K562 (cell line): ENCODE measurements around the gene ARMC6. TPM values are rescaled to one million over a fixed set of nuclear protein-coding genes. Genes with fewer than 3 reads are reported as not detected.

Experiments used
- ATF1 ChIP-seq, 2 experiments: fragments of 450-650 bp in 1 of 2; IDR thresholded peaks; 2 replicates each; pipeline ENCODE4 v1.6.1; 2016; ENCODE audit warnings: missing compliant biosample characterization in 1 of 2, missing genetic modification characterization in 1 of 2
- CBX8 ChIP-seq: fragments of 200-600 bp; sonication (generic); IDR thresholded peaks from 2 replicates; pipeline ENCODE4 v1.6.1; 2012; ENCODE audit warnings: borderline replicate concordance, mixed run types, low read depth, mild to moderate bottlenecking, moderate library complexity, mixed read lengths, low read length, control low read depth, inconsistent platforms; ENCODE audit not compliant: poor library complexity, severe bottlenecking; ENCODE audit errors: extremely low read depth
- GATAD2B ChIP-seq: fragments of 450-650 bp; IDR thresholded peaks from 2 replicates; pipeline ENCODE4 v1.6.1; 2017; ENCODE audit warnings: mild to moderate bottlenecking, borderline replicate concordance
- HDAC1 ChIP-seq, 2 experiments: fragments of 450-650 bp; IDR thresholded peaks; 2 replicates each; pipeline ENCODE4 v1.6.1; 2016 to 2017; ENCODE audit warnings: inconsistent platforms in 1 of 2, mild to moderate bottlenecking in 1 of 2, moderate library complexity in 1 of 2
- JUN ChIP-seq, 2 experiments: sonication (generic) in 1 of 2; formaldehyde crosslinking in 1 of 2; IDR thresholded peaks; 2 replicates each; pipeline versions ENCODE4 v1.6.1 to v1.8.0; 2012 to 2022; ENCODE audit warnings: borderline replicate concordance in 2 of 2, mild to moderate bottlenecking in 2 of 2, improper control_type of control experiment in 1 of 2, low read depth in 1 of 2, low read length in 1 of 2, missing genetic modification reagents in 1 of 2
- KDM2B ChIP-seq: fragments of 250-450 bp; sonication (Bioruptor Pico); IDR thresholded peaks from 2 replicates; pipeline ENCODE4 v1.8.0; 2021; ENCODE audit warnings: mild to moderate bottlenecking, moderate library complexity
- NFIX ChIP-seq: fragments of 250-450 bp; sonication (Bioruptor Pico); IDR thresholded peaks from 2 replicates; pipeline ENCODE4 v1.4.0; 2020; ENCODE audit warnings: low read depth, mild to moderate bottlenecking, moderate library complexity
- PKNOX1 ChIP-seq: fragments of 450-650 bp; IDR thresholded peaks from 2 replicates; pipeline ENCODE4 v1.6.1; 2016
- RBM17 ChIP-seq: fragments of 200-400 bp; formaldehyde crosslinking; IDR thresholded peaks from 2 replicates; pipeline ENCODE4 v1.6.1; 2017; ENCODE audit warnings: low read depth, mild to moderate bottlenecking, low read length, borderline replicate concordance
- RCOR1 ChIP-seq, 2 experiments: IDR thresholded peaks; 2 replicates each; pipeline ENCODE4 v1.6.1; 2012; ENCODE audit warnings: low read depth in 2 of 2, low read length in 2 of 2, borderline replicate concordance in 1 of 2, improper control_type of control experiment in 1 of 2
- RHOXF2B ChIP-seq: fragments of 250-450 bp; sonication (Bioruptor Pico); conservative IDR thresholded peaks from 2 replicates; pipeline ENCODE4 v1.5.1; 2021
- SIX5 ChIP-seq, 2 experiments: IDR thresholded peaks; 2 replicates each; pipeline ENCODE4 v1.6.1; 2011; ENCODE audit warnings: low read length in 2 of 2, borderline replicate concordance in 1 of 2, low read depth in 1 of 2, mild to moderate bottlenecking in 1 of 2, moderate library complexity in 1 of 2; ENCODE audit not compliant: insufficient read depth in 1 of 2
- TCF7L2 ChIP-seq: fragments of 150-350 bp; IDR thresholded peaks from 2 replicates; pipeline ENCODE4 v1.6.1; 2016; ENCODE audit warnings: low read depth, mild to moderate bottlenecking, low read length, moderate library complexity
- TSC22D4 ChIP-seq: fragments of 450-650 bp; IDR thresholded peaks from 2 replicates; pipeline ENCODE4 v1.6.1; 2016; ENCODE audit warnings: missing genetic modification characterization, missing biosample characterization, control low read depth
- ZC3H4 ChIP-seq: sonication (generic); formaldehyde crosslinking; IDR thresholded peaks from 2 replicates; pipeline ENCODE4 v1.9.0; 2021; ENCODE audit warnings: missing genetic modification reagents, borderline replicate concordance
- ZNF740 ChIP-seq, 3 experiments: fragments of 200-800 bp in 1 of 3; sonication (Bioruptor generic) in 1 of 3; sonication (generic) in 1 of 3; formaldehyde crosslinking in 1 of 3; IDR thresholded peaks; 2 replicates each; pipeline versions ENCODE4 v1.6.1 to v1.8.0; 2016 to 2022; ENCODE audit warnings: mild to moderate bottlenecking in 2 of 3, missing compliant biosample characterization in 2 of 3, missing genetic modification characterization in 2 of 3, missing genetic modification reagents in 1 of 3
- polyA plus RNA-seq, 8 experiments: library from polyadenylated mRNA; depleted of rRNA in 4 of 8; stranded (reverse) in 5 of 8; unstranded in 3 of 8; fragments of >200 nt; fragmentation: Nextera tagmentation in 2 of 8; fragmentation: Illumina TruSeq in 1 of 8; extraction: Ambion mirVana in 2 of 8; extraction: Trizol in 1 of 8; gene quantifications; 2 replicates each; pipeline versions ENCODE4 v1.2.1 to v1.2.3, GENCODE V29; 2011 to 2014; ENCODE audit warnings: inconsistent platforms in 1 of 8, missing spikeins in 1 of 8
- total RNA-seq, 7 experiments: library from RNA; depleted of rRNA in 6 of 7; stranded (reverse); fragments of >200 nt in 6 of 7; fragmentation: Illumina TruSeq in 2 of 7; extraction: Trizol in 2 of 7; gene quantifications; 2 replicates each; pipeline versions ENCODE4 v1.2.1 to v1.2.3, GENCODE V29; 2011 to 2021; ENCODE audit warnings: low replicate concordance in 1 of 7
- TF ChIP-seq, protein P1 (sequence below): fragments of 250-450 bp; sonication (Bioruptor Pico); IDR thresholded peaks from 2 replicates; pipeline ENCODE4 v1.5.0; 2020; ENCODE audit warnings: mild to moderate bottlenecking, borderline replicate concordance
- TF ChIP-seq, protein P2 (sequence below): fragments of 450-650 bp; IDR thresholded peaks from 2 replicates; pipeline ENCODE4 v1.6.1; 2016; ENCODE audit warnings: low read depth, mild to moderate bottlenecking, moderate library complexity
- TF ChIP-seq, protein P3 (sequence below): fragments of 250-450 bp; sonication (Bioruptor Pico); IDR thresholded peaks from 2 replicates; pipeline ENCODE4 v1.5.1; 2021; ENCODE audit warnings: mild to moderate bottlenecking

The ARMC6 gene
- total and polyA plus RNA-seq, 9 of the 15 experiments (the other 6 are each of a cell fraction or from before 2014, with no cell fraction given): 2.1 to 93.4 (median 63.6) TPM

DNA sequence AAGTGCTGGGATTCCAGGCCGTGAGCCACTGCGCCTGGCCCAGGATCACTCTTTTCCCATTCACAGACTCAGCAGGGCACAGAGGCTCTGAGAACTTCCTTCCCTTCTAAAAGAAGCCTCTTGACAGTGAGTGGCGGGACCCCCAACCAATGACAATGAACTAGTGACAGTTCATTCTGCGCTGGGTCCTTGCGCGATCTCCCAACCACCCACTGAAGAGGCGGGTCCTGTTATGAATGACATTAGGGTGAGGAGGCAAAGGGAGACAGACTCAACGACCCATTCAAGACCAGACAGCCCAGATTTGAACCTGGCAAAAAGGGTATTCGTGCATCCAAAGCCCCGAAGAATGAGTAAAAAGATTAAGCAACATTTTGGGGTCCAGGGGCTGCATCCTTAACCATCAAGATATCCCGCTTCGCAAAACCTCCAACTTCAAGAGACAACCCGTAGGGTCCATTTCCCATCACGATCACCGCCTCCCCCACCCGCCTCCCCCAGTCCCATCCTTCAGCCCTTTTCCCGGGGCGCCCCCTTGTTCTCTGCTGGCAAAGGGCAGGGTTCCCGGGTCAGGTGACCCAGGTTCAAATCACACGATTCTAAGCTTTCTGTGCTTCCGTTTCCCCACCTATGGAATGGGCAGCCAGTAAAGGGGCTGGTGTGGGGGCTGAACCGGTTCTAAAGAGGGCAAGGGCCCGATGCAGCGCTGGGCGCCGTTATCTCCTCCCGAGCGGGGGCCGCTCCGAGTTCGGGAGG, 805 bp upstream of the ARMC6 start (continued):
- TF ChIP-seq CBX8 (no peak), NFIX (no peak), RCOR1 (IDR thresholded peaks at IDR 0.05; ENCODE audit: borderline replicate concordance in 1 of 2, low read depth in 2 of 2, low read length in 2 of 2) (no peak), GATAD2B (no peak), SIX5 (IDR thresholded peaks at IDR 0.05; ENCODE audit: borderline replicate concordance in 1 of 2, insufficient read depth in 1 of 2, low read depth in 1 of 2, low read length in 2 of 2) (no peak), ZC3H4 (CRISPR knock-in tag) (no peak), TCF7L2 (no peak), HDAC1 (IDR thresholded peaks at IDR 0.05) (0 out of 4 replicates have a peak, but pooled peaks of 1 of the 2 experiments have one; percentile 48), TSC22D4 (tag) (no peak), JUN (IDR thresholded peaks at IDR 0.05; ENCODE audit: borderline replicate concordance, low read depth, low read length) (no peak), JUN (CRISPR knock-in tag; IDR thresholded peaks at IDR 0.05; ENCODE audit: borderline replicate concordance) (no peak), ATF1 (CRISPR knock-in tag; IDR thresholded peaks at IDR 0.05) (no peak), ATF1 (tag; IDR thresholded peaks at IDR 0.05) (peak; percentile 32; the same call in 1 of the 2 replicates), RHOXF2B (CRISPR knock-in tag) (no peak), PKNOX1 (peak; percentile 99), ZNF740 (CRISPR knock-in tag; IDR thresholded peaks at IDR 0.05) (no peak), ZNF740 (tag; IDR thresholded peaks at IDR 0.05) (no peak), RBM17 (no peak), KDM2B (CRISPR knock-in tag) (no peak)
- TF ChIP-seq, protein P1, sequence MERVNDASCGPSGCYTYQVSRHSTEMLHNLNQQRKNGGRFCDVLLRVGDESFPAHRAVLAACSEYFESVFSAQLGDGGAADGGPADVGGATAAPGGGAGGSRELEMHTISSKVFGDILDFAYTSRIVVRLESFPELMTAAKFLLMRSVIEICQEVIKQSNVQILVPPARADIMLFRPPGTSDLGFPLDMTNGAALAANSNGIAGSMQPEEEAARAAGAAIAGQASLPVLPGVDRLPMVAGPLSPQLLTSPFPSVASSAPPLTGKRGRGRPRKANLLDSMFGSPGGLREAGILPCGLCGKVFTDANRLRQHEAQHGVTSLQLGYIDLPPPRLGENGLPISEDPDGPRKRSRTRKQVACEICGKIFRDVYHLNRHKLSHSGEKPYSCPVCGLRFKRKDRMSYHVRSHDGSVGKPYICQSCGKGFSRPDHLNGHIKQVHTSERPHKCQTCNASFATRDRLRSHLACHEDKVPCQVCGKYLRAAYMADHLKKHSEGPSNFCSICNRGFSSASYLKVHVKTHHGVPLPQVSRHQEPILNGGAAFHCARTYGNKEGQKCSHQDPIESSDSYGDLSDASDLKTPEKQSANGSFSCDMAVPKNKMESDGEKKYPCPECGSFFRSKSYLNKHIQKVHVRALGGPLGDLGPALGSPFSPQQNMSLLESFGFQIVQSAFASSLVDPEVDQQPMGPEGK (CRISPR knock-in tag): no peak
- TF ChIP-seq, protein P2, sequence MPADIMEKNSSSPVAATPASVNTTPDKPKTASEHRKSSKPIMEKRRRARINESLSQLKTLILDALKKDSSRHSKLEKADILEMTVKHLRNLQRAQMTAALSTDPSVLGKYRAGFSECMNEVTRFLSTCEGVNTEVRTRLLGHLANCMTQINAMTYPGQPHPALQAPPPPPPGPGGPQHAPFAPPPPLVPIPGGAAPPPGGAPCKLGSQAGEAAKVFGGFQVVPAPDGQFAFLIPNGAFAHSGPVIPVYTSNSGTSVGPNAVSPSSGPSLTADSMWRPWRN: no peak
- TF ChIP-seq, protein P3, sequence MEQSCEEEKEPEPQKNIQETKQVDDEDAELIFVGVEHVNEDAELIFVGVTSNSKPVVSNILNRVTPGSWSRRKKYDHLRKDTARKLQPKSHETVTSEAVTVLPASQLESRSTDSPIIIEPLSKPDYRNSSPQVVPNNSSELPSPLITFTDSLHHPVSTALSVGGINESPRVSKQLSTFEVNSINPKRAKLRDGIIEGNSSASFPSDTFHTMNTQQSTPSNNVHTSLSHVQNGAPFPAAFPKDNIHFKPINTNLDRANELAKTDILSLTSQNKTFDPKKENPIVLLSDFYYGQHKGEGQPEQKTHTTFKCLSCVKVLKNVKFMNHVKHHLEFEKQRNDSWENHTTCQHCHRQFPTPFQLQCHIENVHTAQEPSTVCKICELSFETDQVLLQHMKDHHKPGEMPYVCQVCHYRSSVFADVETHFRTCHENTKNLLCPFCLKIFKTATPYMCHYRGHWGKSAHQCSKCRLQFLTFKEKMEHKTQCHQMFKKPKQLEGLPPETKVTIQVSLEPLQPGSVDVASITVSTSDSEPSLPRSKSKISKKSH: no peak
